Activated T-helper 1 cell treated with anti-CD3 and anti-CD28 coated beads, Interleukin-2, amount 50 U/mL, for 16 hours (primary cell): ENCODE results near the gene ADARB1.

Source experiments
- DNase-seq, 2 donors: peaks; one replicate each; pipeline ENCODE4 v3.0.0-alpha.2; 2020; ENCODE audit warnings: low read depth in 1 of 2, low spot score in 1 of 2

Gene ADARB1

DNA sequence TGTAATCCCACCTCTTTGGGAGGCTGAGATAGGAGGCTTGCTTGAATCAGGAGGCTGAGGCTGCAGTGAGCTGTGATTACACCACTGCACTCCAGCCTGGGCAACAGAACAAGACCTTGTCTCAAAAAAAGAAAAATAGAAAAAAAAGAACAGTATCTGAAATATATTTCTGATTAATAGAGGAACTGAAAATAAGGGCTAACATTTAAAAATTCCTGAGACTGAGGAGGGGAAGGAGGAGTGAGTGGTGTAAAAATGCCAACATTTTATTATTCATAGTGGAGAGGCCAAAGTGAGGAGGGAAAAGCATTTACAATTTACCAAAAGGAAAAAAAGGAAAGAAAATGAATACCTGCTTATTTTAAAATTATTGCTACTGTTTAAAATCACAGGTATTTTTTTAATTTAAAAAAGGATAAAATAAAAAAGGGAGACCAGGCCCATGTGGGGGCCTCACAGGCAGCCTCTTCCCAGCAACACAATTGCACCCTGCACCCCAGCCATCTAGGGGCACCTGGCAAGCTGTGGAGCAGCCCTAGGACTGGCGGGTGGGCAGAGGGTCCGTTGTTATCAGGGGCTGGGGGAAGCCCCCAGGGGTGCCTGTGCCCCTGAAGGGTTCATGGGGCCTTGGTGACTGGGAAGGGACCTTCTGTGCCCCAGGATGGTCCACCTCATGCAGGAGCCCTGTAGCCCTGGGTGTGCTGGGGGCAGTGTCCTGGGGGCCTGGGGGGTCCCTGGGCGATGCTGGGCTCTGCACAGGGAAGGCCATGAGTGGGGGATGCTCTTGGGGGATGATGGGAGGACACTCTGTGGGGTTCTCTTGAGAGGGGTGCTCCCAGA, 34.8 kb upstream of the ADARB1 start:
- DNase-seq = no peak

DNA sequence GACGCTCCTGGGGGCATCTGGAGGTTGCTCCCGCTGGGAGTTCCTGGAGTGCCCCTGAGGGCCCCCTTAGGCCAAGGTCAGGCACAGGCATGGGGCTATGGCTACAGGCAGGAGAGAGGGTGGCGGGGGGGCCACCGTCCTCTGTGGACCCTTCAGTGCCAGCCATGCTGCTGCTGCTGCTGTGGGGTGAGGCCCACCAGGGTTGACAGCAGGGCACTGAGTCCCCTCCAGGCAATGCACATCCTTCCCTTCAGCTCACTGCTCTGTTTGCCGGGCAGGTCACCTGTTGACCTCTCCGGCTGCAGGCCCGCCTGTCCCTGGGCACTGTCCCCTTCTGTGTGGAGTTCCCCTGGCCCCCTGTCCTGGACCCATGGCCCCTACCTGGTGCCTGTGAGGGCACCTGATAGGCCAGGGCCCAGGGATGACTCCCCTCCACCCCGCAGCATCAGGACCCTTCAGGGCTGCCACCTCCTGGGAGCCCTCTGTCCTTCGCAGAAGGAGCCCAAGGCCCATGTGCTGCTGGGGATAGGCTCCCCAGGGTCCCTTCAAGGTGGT, 34.1 kb upstream of the ADARB1 start:
- no peak for DNase-seq

DNA sequence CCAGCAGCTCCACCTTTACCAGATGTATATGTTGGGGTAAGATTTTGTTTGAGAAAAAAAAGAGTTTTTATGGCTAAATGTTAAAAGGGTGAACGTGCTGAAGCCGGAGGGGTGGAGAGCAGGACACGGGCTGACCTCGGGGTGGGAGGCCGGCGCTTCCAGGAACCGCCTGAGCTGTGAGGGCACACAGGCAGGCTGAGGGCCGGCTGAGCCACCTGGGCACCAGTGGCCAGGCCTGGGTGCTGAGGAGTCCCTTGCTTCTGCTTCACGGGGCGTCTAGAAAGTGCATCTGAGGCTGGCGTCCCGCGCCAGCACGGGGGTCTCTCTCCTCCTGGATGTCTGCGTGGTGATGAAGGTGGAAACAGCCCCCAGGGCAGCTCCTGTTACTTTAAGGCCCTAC, 33.6 kb upstream of the ADARB1 start:
- no peak for DNase-seq

DNA sequence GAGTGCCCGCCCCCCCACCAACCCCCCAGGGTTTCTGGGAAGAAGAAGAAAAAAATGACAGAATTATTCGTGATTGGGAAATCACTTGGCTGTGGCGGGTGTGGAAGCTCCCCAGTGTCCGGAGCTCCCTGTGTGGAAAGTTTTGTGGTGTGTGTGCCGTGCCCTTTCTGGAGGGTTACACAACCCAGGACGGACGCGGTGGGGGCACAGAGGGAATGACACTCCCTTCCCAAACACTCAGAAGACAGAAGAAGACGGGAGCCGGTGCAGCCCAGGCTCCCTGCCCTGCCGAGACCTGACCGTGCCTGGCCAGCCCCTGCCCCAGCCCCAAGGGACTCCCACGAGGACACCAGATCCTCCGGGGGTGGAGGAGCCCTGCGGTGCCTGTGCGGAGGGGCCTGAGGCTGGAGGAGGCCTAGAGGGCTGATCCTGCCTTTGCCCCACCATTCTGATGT, 33.0 kb upstream of the ADARB1 start:
- DNase-seq = no peak

DNA sequence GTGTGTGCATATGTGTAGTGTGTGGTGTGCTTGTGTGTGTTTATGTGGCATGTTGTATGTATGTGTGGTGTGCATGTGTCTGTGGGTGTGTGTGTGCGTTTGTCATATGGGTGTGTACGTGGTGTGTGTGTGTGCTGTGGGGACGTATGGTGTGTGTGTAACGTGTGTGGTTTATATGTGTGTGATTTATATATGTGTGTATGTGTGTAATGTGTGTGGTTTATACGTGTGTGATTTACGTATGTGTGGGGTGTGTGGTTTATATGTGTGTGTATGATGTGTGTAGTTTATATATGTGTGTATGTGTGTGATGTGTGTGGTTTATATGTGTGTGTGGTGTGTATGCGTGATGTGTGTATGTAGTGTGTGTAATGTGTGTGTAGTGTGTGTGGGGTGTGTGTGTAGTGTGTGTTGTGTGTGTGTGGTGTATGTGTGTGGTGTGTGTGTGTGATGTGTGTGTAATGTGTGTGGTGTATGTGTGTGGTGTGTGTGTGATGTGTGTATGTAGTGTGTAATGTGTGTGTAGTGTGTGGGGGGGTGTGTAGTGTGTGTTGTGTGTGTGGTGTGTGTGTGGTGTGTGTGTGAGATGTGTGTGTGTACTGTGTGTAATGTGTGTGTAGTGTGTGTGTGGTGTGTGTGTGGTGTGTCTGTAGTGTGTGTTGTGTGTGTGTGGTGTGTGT, 32.3 kb upstream of the ADARB1 start:
- DNase-seq = no peak

DNA sequence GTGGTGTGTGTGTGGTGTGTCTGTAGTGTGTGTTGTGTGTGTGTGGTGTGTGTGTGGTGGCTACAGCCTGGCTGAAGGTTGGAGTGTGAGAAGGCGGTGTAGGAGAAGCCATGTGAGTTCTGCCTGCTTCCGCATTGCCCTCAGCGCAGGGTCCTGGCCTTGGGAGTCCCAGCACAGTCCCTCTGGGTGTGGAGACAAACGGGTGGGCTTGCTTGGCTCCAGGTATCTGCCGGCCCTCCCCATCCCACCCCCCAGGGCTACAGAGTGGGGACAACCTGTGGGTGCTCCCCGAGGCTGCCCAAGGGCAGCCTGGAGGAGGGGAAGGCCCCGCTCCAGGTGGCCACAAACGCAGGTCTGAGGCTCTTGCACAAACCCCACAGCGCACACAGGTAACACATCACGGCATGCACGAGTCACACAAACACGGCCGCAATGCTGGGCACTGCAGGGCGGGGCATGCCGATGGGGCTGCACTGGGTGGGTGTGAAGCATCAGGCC, 31.7 kb upstream of the ADARB1 start:
- DNase-seq = no peak

DNA sequence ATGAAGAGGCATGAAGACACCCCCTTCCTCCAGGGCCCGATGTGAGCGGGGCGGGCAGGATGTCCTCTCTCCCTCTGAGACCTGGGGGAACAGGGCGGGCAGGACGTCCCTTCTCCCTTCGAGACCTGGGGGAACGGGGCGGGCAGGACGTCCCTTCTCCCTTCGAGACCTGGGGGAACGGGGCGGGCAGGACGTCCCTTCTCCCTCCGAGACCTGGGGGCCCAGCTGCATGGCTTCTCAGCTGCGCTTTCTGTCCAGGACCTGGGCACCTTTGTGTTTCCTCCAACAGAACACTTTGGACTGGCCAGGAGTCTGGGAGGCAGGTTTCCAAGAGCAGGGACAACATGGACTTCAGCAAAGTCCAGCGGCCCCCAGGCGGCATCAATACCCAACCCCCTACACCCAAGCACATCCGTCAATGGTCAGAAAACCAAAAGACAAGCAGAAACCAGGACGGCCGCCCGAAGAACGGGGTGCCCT, 30.8 kb upstream of the ADARB1 start:
- DNase-seq = no peak

DNA sequence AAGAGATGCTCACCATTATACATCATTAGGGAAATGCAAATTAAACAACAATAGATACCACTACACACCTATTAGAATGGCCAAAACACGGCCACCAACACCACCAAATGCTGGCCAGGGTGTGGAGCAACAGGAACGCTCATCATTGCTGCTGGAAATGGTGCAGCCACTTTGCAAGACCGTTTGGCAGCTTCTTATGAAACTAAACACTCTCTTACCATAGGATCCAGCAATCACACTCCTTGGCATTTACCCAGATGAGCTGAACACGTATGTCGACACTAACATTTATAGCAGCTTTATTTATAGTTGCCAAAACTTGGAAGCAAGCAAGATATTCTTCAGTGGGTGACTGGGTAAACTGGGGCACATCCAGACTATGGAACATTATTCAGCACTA, 28.9 kb upstream of the ADARB1 start:
- DNase-seq = no peak

DNA sequence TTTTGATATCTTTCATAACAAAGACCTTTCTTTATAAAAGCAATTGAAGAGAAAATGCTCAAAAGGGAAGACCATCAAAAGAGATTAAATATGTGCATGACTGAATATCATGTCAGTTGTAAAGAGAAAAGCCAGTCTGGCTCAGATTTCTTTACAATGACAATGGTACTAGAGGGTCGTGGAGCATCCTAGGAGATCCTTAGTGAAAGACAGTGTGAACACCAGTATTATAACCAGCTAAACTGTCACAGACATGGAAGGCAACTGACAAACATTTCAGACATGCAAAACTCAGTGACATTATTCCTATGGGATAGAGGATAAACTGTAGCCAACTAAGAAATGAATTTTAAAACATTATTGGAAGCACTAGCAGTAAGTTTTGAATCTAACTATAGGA, 27.1 kb upstream of the ADARB1 start:
- no peak for DNase-seq

DNA sequence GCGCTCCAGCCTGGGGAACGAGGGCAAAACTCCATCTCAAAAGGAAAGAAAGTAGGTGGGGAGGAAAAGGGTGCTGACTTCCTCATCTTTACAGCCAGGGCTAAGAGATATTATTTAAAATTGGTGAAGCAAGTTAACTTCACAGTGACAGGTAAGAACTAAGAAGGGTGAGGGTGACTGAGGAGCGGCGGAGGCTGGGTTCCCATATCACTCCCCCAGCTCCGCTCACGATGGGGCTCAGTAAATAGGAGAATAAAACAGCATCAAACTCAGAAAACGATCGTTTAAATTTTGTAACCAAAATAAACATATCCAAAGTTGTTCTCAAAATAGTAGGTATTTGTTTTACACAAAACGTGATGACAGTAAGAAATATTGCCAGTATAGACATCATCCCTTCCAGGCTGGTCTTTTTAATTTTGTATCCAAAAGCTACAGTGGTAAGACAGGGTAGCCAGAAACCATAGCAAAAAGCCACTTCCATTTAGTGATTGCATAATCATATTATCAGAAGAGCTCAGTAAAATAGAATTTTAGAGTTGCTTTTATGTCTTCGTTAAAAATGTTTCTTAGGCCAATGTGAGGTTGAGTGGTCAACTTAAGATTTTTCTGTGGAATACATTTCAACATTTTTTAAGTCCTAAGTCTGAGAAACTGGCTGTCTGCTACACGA, 26.2 kb upstream of the ADARB1 start:
- no peak for DNase-seq

DNA sequence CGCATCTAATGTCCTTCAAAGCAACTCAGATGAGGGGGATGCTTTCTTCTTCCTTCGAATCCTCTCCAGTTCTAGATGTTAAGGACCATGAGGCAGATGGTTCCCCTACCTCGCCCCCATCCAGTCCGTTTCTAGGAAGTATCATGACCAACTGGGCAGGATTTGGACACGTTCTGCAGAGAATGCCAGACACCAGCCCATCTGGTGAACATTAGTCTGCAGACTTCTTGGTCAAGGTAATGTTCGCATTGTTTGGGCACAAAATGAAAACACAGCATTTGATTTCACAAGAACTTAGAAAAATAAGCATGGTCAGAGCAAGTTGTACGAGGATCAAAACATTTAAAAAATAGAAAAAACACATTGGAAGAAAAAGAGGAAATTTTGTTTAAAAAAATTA, 25.4 kb upstream of the ADARB1 start:
- DNase-seq = no peak

DNA sequence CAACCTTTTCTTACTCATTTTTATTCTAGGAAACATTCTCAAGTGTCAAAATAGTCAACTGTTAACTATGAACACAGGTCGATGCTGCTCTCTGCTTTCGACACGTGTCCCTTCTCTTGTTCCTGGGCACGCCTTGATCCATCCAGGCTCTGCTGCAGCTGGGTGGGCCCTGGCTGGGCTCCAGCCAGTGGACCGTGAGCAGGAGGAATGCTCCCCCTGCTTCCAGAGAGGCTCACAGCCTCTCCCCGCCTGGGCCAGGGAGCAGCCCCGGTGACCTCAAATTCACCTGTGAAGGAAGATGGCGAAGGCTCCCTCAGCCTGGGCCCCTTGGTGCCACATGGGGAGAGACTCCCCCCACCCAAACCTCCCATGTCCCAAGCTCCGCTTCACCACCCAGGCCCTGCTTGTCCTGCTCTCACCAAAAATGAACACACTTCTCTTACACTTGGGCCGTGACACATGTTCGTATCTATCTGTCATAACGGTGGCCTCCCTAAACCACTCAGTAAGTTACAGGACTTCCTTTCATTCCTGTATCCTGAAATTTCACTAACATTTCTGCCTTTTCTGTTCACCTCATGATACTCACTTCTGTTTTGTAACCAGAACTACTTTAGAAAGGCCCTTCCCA, 24.6 kb upstream of the ADARB1 start:
- DNase-seq = no peak

DNA sequence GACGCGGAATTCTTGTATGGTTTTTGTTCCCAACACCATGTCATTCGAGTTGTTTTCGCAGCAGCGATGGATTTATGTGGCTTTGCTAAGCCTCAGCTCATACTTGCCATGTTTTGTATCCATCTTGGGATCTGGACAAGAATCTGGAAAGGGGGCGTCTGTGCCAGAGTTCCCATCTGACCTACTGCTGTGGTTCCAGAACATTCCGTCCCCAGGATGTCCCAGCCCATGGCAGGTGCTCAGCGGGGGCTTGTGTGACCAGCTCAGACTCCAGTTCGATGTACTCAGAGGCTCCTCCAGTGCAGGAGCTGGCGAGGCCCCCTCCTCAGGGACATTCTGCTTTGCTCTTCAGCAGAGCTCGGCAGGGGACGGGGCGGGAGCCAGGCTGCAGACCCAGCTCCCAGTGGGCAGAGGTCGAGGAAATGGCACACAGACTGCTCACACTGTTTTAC, 24.0 kb upstream of the ADARB1 start:
- DNase-seq = no peak

DNA sequence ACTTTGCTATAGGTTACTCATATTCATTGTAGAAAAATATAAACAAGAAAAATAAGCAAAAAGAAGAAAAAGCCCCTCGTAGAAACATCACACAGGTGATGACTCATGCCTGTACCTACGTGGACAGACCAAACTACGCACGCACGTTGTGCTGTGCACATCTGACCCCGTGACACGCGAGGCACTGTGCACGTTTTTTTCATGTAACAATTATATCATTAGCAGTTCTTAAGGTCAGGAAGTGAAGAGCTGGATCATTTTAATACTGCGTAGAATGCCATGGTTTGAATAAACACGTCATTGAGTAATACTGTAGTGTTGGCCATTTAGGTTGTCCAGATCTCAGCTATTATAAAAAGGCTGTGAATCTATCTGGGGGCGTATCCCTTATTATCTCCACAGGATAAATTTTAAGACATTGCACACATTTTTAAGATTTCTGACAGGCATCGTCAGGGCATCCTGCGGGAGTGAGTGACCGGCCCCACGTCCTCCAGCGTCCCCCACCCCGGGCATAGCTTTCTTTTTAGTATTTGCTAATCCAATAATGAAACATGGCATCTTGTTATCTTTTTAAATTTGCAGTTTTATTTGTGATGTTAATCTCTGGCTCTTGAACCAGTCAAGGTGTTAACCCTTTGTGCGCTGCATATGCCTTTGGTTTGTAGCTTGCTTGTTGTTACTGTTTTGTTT, 23.4 kb upstream of the ADARB1 start:
- DNase-seq = no peak

DNA sequence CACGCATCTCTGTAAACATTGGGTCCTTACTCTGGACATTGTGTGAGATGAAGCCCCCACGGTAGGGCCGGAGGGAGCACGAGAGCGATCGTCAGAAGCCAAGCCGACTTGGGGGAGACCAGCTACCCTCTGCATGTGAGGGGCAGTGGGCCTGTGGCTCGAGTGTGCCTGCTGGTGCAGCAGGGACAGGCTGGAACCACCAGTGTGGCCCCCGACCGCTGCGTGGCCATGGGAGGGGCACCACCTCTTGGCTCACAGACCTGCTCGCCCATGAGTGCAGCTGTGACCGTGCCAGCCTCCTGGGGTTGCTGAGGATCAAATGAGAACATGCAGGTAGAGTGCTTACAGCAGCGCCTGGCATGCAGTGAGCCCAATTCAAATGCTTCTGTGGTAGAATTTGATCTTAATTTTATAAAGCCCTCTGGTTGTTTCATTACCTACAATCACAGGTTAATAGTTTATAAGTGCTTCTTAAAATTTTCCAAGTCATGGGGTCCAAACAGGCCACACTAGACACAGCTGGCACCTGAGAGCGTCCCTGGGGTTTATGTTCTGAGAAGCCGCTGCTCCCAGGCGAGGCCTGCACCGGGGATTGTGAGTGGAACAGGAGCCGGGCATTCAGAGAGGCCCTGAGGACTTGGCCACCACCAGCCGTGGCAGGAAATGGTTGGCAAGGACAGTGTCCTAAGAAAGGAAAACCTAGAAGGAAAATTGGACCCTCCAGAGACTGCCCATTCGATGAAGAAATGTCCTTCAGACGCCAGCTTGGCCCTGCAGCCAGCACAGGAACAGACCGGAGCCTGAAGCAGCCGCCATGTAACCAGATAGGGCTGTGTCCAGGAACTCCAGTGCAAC, 22.6 kb upstream of the ADARB1 start:
- DNase-seq = no peak

DNA sequence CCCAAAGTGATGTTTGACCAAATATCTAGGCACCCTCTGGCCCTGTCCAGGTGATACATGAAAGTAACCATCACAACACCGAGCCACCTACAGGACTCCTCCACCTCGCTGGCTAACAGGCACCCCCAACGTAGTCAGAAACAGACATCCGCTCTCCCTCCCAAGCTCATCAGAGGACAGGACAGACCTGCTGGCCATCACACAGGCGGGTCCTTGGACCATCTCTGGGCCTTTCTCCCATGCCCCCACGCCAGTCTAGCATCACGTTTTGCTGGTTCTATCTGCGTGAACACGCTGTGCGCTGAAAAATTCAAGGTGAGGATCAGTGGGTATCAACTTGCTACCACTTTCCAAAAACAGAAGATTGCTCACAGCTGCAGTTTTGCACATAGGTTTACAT, 21.4 kb upstream of the ADARB1 start:
- no peak for DNase-seq

DNA sequence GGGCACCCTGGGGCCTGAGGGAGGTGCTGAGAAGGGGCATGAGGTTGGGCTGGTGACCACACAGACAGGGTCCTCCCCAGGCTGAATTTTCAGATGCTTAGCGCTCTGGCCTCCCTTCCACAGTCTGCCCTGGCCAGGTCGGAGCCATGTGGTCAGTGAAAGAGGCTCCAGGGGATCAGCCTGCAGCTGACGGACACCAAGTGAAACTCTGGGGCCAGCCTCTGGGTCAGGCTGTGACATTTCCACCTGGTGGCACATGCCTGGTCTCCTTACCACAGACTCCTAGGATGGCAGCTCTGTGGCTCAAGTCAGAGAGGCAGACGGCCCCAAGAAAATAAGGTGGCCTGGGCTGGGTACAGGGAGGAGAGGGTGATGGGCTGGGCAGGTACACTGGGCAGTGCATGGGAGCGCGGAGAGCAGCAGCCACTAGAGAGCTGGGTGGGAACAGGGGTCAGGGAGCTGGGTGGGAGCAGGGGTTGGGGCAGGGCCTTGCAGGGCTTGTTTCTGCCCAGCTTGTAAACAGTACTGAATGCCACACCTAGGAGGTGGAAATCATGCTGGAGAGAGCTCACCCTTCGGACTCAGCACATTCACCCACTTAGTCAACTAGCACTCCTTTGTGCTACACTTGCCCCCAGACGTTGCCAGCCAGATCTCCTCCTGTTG, 20.7 kb upstream of the ADARB1 start:
- no peak for DNase-seq

DNA sequence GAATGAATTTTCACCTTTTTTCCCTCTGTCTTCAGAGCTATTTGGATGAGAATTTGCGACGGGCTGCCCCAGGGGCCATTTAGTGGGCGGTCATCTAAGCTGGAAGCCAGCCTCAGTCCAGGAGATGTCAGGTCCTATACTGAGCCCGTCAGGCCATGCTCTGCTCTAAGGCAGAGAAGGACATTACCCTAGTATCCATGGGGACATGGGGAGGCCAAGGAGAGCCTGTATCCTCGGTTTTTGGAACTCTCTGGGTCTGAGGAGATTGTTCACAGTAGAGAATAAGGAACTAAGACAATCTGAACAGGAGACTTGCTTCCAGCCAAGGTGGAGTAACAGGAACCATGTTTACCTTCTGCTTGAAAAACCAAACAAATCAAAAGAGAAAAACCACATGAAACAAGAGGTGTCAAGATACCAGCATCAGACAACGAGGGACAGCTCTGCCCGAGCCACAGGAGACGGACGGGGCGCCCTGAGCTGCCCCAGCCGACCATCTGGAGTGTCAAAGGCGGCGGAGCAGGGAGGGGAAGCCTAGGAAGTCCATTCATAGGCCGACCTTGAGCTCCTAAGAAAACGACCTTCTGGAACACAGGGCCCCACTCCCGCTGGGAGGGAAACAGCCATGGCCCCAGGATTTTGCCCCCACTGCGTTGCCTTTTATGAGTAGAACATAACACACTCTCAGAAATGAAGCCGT, 20.0 kb upstream of the ADARB1 start:
- no peak for DNase-seq
